Measurements from ENCODE around the gene CRYAA.

Gene CRYAA

GRCh38 chr21:43189936-43190335 is 21.1 kb downstream of the CRYAA start:
- H3K9me3 ChIP-seq = no peaks in the 10 kb centered on the region
- in situ Hi-C loops (cut with MboI; ENCODE audit: low sequenced_read_pairs) = no loop called here
- H3K27me3 ChIP-seq (ENCODE audit: low read depth) = 0 out of 2 replicates have a peak, but pooled peaks cover 9% of the 10 kb centered on the region
- H3K4me3 ChIP-seq = no peak overlapping the region
- H3K4me1 ChIP-seq = no peaks in the 10 kb centered on the region
- no peaks in the 10 kb centered on the region for H3K36me3 ChIP-seq (replicated peaks)
- DNase-seq (ENCODE audit: low spot score in 2 of 2) = no peak

DNA sequence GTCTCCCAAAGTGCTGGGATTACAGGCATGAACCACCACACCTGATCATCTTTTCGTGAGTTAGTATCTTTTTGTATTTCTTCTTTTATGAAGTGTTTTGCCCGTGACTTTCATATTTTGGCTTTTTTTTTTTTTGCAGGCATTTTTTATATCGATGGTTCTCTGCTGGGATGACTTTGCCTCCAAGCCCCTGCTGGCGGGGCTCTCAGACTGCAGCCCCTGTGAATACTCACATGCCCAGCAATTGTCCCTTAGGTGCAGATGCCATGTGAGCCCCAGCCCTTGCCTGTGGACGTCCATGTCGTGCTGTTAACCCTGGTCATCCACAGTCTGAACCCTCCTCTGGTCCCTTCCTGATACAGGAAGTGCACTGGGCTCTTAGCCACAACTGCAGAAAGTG is 21.7 kb downstream of the CRYAA start:
- Histone ChIP-seq H3K4me1 (no peaks in the 10 kb centered on the region), H3K27me3 (ENCODE audit: low read depth) (0 out of 2 replicates have a peak, but pooled peaks cover 9% of the 10 kb centered on the region), H3K9me3 (no peaks in the 10 kb centered on the region), H3K4me3 (no peak overlapping the region), H3K36me3 (replicated peaks) (no peaks in the 10 kb centered on the region)
- no peak for DNase-seq (ENCODE audit: low spot score in 2 of 2)
- in situ Hi-C loops (cut with MboI; ENCODE audit: low sequenced_read_pairs) = no loop called here

DNA sequence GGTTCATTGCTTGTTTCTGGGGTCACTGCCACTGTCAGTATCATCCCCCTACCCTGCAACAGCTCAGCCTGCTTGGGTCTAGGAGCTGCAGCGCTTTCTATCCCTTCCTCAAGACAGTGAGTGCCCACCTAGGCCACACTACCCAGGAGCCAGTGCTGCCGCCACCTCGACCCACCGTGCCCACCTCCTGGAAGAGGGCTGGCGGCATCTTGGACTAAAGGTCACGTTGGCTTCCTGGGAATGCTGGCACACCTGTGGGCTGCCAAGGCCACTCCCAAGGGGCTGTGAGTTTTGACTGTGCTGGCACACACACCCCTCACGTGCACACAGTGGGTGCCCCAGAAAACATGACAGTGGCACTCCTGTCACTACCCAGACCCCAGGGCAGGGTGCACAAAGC is 22.1 kb downstream of the CRYAA start:
- Histone ChIP-seq H3K36me3 (replicated peaks) (no peaks in the 10 kb centered on the region), H3K4me3 (no peak overlapping the region), H3K4me1 (peaks cover 2% of the 10 kb centered on the region; the same call in 1 of the 2 replicates), H3K27me3 (ENCODE audit: low read depth) (0 out of 2 replicates have a peak, but pooled peaks cover 9% of the 10 kb centered on the region), H3K9me3 (no peaks in the 10 kb centered on the region)
- DNase-seq (ENCODE audit: low spot score in 2 of 2) = no peak
- in situ Hi-C loops (cut with MboI; ENCODE audit: low sequenced_read_pairs) = no loop called here

GRCh38 chr21:43191521-43191920 is 22.7 kb downstream of the CRYAA start:
- H3K9me3 ChIP-seq = no peaks in the 10 kb centered on the region
- H3K4me3 ChIP-seq = no peak overlapping the region
- in situ Hi-C loops (cut with MboI; ENCODE audit: low sequenced_read_pairs) = no loop called here
- 0 out of 2 replicates have a peak, but pooled peaks cover 9% of the 10 kb centered on the region for H3K27me3 ChIP-seq (ENCODE audit: low read depth)
- H3K36me3 ChIP-seq (replicated peaks) = no peaks in the 10 kb centered on the region
- DNase-seq (ENCODE audit: low spot score in 2 of 2) = no peak
- peaks cover 8% of the 10 kb centered on the region for H3K4me1 ChIP-seq

DNA sequence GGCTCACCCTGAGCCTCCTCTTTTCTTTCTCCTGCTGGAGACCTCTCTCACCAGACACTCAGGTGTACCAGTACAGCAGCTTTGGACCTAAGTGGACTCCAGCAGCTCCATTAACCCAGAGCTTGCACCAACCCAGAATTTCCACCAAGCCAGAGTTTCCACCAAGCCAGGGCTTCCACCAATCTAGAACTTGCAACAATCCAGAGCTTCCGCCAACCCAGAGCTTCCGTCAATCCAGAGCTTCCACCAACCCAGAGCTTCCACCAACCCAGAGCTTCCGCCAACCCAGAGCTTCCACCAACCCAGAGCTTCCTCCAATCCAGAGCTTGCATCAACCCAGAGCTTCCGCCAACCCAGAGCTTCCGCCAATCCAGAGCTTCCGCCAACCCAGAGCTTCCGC is 23.2 kb downstream of the CRYAA start:
- Histone ChIP-seq H3K36me3 (replicated peaks) (no peaks in the 10 kb centered on the region), H3K4me3 (no peak overlapping the region), H3K27me3 (ENCODE audit: low read depth) (0 out of 2 replicates have a peak, but pooled peaks cover 9% of the 10 kb centered on the region), H3K4me1 (peaks cover 13% of the 10 kb centered on the region), H3K9me3 (no peaks in the 10 kb centered on the region)
- no peak for DNase-seq (ENCODE audit: low spot score in 2 of 2)
- in situ Hi-C loops (cut with MboI; ENCODE audit: low sequenced_read_pairs) = no loop called here

DNA sequence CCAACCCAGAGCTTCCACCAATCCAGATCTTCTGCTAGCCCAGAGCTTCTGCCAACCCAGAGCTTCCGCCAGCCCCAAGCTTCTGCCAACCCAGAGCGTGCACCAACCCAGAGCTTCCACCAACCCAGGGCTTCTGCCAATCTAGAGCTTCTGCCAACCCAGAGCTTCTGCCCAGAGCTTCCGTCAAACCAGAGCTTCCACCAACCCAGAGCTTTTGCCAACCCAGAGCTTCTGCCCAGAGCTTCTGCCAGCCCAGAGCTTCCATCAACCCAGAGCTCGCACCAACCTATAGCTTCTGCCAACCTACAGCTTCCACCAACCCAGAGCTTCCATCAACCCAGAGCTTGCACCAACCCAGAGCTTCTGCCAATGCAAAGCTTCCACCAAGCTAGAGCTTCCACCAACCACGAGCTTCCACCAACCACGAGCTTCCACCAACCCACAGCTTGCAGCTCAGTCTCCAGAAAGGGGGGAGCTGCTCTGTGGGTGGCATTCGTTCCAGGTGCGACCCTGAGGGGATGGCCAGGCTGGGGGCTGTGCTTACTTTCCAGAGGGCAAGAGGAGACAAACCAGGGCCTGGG is 23.8 kb downstream of the CRYAA start:
- Histone ChIP-seq H3K27me3 (ENCODE audit: low read depth) (0 out of 2 replicates have a peak, but pooled peaks cover 9% of the 10 kb centered on the region), H3K4me3 (no peak overlapping the region), H3K9me3 (no peaks in the 10 kb centered on the region), H3K4me1 (peaks cover 19% of the 10 kb centered on the region), H3K36me3 (replicated peaks) (no peaks in the 10 kb centered on the region)
- in situ Hi-C loops (cut with MboI; ENCODE audit: low sequenced_read_pairs) = no loop called here
- DNase-seq (ENCODE audit: low spot score in 2 of 2) = no peak

DNA sequence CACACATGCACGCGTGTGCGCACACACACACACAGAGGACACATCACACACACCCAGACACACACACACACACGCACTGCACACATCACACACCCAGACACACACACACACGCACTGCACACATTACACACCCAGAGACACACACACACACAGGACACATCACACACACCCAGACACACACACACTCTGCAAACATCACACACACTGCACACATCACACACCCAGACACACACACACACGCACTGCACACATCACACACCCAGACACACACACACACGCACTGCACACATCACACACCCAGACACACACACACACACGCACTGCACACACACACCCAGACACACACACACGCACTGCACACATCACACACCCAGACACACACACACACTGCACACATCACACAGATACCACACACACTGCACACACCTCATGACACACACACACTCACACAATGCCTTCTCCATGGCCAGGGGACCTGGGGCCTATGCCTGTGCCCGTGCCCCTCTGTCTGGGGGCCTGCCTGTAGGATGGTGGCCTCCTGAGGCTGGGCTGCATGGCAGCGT is 24.4 kb downstream of the CRYAA start:
- Histone ChIP-seq H3K4me3 (no peak overlapping the region), H3K9me3 (peaks cover 2% of the 10 kb centered on the region; the same call in 1 of the 2 replicates), H3K4me1 (peaks cover 20% of the 10 kb centered on the region), H3K36me3 (replicated peaks) (no peaks in the 10 kb centered on the region), H3K27me3 (ENCODE audit: low read depth) (0 out of 2 replicates have a peak, but pooled peaks cover 9% of the 10 kb centered on the region)
- no peak for DNase-seq (ENCODE audit: low spot score in 2 of 2)
- in situ Hi-C loops (cut with MboI; ENCODE audit: low sequenced_read_pairs) = no loop called here

DNA sequence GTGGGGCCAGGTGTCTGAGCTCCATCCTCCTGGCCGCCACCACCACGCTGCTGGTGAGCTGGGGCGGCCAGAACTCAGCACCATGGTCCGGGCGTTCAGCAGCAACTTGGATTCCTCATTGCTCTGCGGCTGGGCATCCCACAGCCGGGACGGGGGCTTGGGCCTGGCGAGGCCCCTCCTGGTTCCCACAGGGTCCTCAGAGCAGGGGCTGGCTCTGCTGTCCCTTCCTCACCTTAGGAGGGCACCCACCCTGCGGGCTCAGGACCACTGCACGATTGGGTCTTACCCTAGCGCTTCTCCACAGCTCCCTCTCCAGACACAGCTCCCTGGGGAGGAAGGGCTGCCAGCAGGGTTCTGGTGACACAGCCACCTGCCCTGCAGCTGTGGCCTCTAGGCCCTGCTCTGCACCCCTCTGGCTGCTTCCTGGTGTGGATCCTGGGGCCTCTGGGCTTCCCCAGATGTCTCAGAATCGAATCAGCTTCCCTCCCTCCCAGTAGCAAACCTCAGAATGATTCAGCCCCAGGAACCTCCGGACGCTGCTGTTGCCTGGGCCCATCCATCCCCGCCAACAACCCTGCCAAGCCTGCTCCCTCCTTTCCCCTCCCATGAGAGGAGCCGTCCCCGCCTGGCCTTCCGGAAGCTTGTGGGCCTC is 25.0 kb downstream of the CRYAA start:
- no peak for DNase-seq (ENCODE audit: low spot score in 2 of 2)
- in situ Hi-C loops (cut with MboI; ENCODE audit: low sequenced_read_pairs) = no loop called here
- H3K4me1 ChIP-seq = peaks cover 20% of the 10 kb centered on the region

GRCh38 chr21:43194303-43195120 is 25.7 kb downstream of the CRYAA start:
- 0 out of 2 replicates have a peak, but pooled peaks cover 5% of the 10 kb centered on the region for H3K27me3 ChIP-seq (ENCODE audit: low read depth)
- H3K9me3 ChIP-seq = peaks cover 8% of the 10 kb centered on the region
- in situ Hi-C loops (cut with MboI; ENCODE audit: low sequenced_read_pairs) = no loop called here
- no peak overlapping the region for H3K4me3 ChIP-seq
- H3K36me3 ChIP-seq (replicated peaks) = no peaks in the 10 kb centered on the region
- peaks cover 20% of the 10 kb centered on the region for H3K4me1 ChIP-seq
- no peak for DNase-seq (ENCODE audit: low spot score in 2 of 2)

More for the DNA sequence above, 25.0 kb downstream of the CRYAA start:
- H3K9me3 ChIP-seq = peaks cover 8% of the 10 kb centered on the region; the same call in 1 of the 2 replicates
- H3K36me3 ChIP-seq (replicated peaks) = no peaks in the 10 kb centered on the region
- H3K4me3 ChIP-seq = no peak overlapping the region
- 0 out of 2 replicates have a peak, but pooled peaks cover 6% of the 10 kb centered on the region for H3K27me3 ChIP-seq (ENCODE audit: low read depth)

GRCh38 chr21:43195121-43196021 is 26.6 kb downstream of the CRYAA start:
- no peak for DNase-seq (ENCODE audit: low spot score in 2 of 2)
- peaks cover 20% of the 10 kb centered on the region for H3K4me1 ChIP-seq
- in situ Hi-C loops (cut with MboI; ENCODE audit: low sequenced_read_pairs) = no loop called here
- H3K27me3 ChIP-seq (ENCODE audit: low read depth) = no peaks in the 10 kb centered on the region
- H3K9me3 ChIP-seq = peaks cover 8% of the 10 kb centered on the region
- H3K36me3 ChIP-seq (replicated peaks) = no peaks in the 10 kb centered on the region
- H3K4me3 ChIP-seq = no peak overlapping the region

- DNase-seq (ENCODE audit: low spot score in 2 of 2) = peak; percentile 79 to 80
- Histone ChIP-seq H3K27me3 (ENCODE audit: low read depth) (no peaks in the 10 kb centered on the region), H3K36me3 (replicated peaks) (no peaks in the 10 kb centered on the region), H3K4me3 (no peak overlapping the region), H3K9me3 (peaks cover 17% of the 10 kb centered on the region), H3K4me1 (peaks cover 20% of the 10 kb centered on the region)
- in situ Hi-C loops (cut with MboI; ENCODE audit: low sequenced_read_pairs) = no loop called here
These were observed 28.0 kb downstream of the CRYAA start for GRCh38 chr21:43196826-43197225.

- in situ Hi-C loops (cut with MboI; ENCODE audit: low sequenced_read_pairs) = no loop called here
- H3K4me3 ChIP-seq = no peak overlapping the region
- H3K4me1 ChIP-seq = peaks cover 20% of the 10 kb centered on the region
- no peaks in the 10 kb centered on the region for H3K36me3 ChIP-seq (replicated peaks)
- H3K9me3 ChIP-seq = peaks cover 18% of the 10 kb centered on the region
- no peaks in the 10 kb centered on the region for H3K27me3 ChIP-seq (ENCODE audit: low read depth)
- DNase-seq (ENCODE audit: low spot score in 2 of 2) = no peak
These were observed 29.6 kb downstream of the CRYAA start for GRCh38 chr21:43198376-43198775.

DNA sequence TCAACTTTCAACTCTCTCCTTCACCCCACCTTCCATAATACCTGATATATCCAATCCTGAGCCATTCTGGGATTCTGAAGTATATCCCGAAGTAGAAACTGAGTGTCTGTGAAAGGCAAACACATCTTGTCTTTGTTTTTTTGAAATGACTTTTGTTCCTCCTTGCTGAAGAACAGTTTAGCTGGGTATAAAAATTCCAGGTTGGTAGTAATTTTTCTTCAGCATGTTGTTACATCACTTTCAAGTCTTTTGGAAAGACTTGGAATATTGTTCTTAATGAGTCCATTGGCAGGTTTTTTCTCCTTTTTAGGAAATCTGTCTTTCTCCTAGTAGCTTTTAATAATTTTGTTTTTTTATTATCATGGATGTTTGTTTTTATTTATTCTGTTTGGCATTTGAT is 32.7 kb downstream of the CRYAA start:
- in situ Hi-C loops (cut with MboI; ENCODE audit: low sequenced_read_pairs) = no loop called here
- Histone ChIP-seq H3K36me3 (replicated peaks) (no peaks in the 10 kb centered on the region), H3K4me3 (no peak overlapping the region), H3K9me3 (peaks cover 18% of the 10 kb centered on the region), H3K27me3 (ENCODE audit: low read depth) (no peaks in the 10 kb centered on the region), H3K4me1 (peaks cover 12% of the 10 kb centered on the region)
- DNase-seq (ENCODE audit: low spot score in 2 of 2) = no peak
